GM04503 (cell line): ENCODE data around the gene EEPD1.
"Not testable (repeated sequence)": the region's sequence is repeated elsewhere in the genome, so short reads cannot be mapped to it uniquely, and the experiment has no call there.

Experiments used
- DNase-seq: peaks from one replicate; pipeline ENCODE4 v3.0.0-alpha.2; 2012; ENCODE audit warnings: low read depth

The EEPD1 gene

GRCh38 chr7:36128448-36129047, 24.5 kb upstream of the EEPD1 start:
- peak; percentile 71 for DNase-seq

- DNase-seq, result no peak
These were observed 24.0 kb upstream of the EEPD1 start for GRCh38 chr7:36129048-36129534.

DNA sequence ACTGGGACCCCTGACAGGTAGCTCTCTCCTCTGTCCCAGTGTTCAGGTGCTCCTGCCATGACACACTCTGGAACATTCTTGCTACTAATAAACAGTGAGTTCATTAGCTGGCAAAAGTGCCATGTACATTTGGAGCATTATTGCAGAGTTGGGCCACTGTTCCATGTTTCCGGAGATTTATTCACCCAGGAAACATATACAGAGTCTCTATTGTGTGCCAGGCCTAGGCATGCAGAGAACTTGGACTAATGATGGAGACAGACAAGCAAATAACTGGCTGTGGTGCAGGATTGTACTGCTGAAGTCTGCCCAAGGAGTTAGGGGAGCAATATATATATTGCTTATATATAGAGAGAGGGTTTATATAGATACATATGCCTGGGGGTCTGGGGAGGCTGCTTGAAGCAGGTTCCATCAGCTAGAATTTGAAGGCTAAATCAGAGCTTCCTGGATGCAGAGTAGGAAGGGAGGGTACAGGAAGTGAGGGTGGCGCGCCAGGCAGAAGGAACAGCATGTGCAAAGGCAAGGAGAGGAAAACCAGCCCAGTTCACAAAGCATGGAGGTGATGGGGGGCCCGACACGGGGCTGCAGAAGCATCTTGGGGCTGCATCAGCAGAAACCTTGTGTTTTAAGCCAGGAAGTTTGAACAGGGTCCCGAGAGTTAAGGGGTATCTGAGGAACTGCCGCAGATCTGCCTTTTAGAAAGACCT, 22.7 kb upstream of the EEPD1 start:
- no peak for DNase-seq

- no peak for DNase-seq
These were observed 22.0 kb upstream of the EEPD1 start for GRCh38 chr7:36131026-36131425.

DNA sequence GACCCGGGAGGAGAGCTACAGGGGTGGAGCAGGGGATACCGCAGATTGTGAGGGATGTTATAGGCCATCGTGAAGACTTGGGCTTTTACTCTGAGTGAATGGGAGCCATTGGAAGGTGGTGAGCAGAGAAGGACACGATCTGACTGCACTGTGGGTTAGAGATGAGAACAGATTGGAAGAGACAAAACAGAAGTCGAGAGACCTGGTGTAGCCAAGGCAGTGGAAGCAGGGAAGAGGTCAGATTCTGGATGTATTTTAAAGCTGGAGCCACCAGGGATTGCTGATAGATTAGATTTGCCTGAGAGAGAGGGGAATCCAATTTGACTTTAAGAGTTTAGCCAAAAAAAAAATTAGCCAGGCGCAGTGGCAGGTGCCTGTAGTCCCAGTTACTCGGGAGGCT, 21.6 kb upstream of the EEPD1 start:
- no peak for DNase-seq

GRCh38 chr7:36132012-36132411, 21.0 kb upstream of the EEPD1 start:
- DNase-seq, result no peak

DNA sequence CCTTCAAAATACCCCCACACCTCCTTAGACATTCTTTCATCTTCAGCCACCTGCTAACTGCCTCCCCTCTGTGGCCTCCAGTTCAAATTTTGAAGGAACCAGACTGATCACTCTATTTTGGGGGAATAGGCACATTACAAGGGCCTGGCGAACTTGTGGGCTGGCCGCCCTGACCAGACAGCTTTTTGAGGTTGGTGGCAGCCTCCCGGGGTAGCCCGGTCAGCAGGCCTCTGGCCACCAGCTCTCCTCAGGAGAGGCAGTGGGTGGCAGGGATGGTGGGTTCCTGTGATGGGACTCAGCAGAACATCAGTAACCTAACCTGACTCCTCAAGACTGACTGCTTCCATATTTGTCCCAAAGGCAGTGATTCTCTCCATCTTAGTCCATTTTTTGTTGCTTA, 17.4 kb upstream of the EEPD1 start:
- no peak for DNase-seq

- DNase-seq, result no peak
These were observed 15.8 kb upstream of the EEPD1 start for GRCh38 chr7:36137258-36137657.

GRCh38 chr7:36137754-36138153, 15.3 kb upstream of the EEPD1 start:
- no peak for DNase-seq

DNA sequence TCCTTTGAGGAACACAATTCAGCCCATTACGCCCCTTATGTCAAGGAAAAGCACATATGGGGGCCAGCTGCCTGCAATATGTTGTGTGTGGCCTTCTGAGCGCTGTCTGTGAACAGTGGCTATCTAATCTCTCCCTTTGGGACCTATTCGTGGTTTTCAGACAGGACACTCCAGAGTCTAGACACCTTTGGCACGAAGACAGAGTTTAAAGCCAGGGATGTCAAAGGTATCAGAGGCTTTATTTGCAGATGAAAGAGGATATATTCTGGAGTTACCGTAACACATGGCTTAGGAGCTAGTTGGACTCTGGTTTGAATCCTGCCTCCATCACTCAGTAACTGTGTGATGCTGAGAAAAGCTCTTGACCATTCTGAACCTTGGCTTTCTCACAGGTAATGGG, 14.8 kb upstream of the EEPD1 start:
- DNase-seq, result no peak

DNA sequence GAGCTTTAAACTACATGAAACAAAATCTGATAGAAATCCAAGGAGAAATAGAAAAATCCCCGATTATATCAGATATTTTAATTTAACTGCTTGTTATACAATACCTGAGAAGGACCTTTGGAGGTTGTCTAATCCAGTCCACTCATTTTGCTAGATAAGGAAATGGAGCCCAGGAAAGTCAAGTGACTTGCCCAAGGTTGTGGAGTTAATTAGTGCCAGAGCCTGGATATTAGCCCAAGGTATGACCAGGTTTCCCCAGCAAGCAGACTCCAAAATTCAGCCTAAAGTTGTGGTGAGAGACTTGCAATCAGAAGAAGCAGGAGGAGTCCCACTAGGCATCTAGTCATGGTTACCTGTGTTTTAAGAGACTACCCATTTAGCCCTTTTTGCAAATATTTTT, 11.7 kb upstream of the EEPD1 start:
- no peak for DNase-seq

DNA sequence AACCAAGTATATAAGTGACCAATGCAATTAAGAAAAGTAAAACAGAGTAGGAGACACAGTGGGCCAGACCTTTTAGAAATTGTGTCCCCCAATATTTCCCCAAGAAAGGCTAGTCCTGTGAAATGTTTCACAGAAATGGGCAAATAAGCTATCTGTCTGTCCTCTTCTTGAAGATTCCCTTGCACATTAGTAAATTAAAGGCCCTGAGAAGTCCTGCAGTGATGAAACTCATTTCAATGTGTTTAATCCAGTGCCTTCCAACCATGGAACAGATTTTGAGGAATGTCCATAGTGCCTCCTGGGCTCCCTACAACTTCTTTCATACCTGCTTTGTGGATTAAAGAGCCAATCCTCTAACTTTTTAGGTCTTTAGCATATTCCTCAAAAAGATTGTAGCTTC, 11.2 kb upstream of the EEPD1 start:
- DNase-seq, result no peak

GRCh38 chr7:36144189-36144588, 8.9 kb upstream of the EEPD1 start:
- no peak for DNase-seq

- no peak for DNase-seq
These were observed 7.4 kb upstream of the EEPD1 start for GRCh38 chr7:36145686-36146085.

DNA sequence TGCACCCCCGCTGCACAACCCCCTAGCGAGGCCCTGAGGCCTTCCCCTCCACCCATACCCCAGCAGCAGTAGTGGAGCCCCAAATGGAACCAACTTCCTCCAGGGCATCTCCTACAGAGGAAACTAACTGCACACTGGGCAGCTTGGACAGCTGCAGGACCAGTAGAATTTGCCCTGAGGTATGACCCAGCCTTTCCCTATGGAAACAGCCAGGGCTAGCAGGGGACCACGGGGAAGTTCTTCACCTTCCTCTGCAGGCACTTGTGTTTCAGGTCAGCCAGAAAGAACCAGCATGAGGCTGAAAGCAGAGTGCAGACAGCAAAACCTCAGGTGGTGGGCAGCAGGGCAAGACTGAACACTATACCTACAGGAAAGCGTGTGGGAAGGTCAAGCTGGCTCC, 5.7 kb upstream of the EEPD1 start:
- no peak for DNase-seq

DNA sequence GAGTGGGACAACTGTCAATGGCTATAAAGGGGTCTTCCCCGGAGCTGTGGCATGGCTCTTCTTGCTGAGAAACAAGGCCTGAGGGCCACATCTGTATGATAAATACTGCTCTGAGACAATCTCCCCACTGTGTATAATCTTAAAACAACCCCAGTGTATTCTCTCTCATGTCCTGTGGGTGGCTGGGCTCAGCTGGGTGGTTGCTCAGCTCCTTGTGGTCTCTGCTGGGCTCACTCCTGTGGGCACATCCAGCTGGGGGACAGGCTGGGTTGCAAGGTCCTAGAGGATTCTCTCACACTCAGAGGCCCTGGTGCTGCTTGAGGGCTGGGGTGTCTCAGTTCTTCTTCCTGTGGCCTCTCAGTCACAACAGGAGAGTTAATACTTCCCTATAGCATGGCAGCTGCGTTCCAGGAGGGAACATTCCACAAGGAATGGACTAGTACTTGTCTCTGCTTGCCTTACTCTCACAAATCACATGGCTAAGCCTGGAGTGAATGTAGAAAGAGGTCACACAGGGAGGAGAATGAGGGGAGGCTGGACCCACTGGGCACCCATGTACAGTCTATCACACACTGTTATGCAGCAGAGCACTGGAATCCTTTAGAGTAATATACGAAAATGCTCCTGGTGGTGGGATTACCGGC, 4.5 kb upstream of the EEPD1 start:
- DNase-seq, result no peak

GRCh38 chr7:36149240-36149639, 3.8 kb upstream of the EEPD1 start:
- not testable (repeated sequence) for DNase-seq

DNA sequence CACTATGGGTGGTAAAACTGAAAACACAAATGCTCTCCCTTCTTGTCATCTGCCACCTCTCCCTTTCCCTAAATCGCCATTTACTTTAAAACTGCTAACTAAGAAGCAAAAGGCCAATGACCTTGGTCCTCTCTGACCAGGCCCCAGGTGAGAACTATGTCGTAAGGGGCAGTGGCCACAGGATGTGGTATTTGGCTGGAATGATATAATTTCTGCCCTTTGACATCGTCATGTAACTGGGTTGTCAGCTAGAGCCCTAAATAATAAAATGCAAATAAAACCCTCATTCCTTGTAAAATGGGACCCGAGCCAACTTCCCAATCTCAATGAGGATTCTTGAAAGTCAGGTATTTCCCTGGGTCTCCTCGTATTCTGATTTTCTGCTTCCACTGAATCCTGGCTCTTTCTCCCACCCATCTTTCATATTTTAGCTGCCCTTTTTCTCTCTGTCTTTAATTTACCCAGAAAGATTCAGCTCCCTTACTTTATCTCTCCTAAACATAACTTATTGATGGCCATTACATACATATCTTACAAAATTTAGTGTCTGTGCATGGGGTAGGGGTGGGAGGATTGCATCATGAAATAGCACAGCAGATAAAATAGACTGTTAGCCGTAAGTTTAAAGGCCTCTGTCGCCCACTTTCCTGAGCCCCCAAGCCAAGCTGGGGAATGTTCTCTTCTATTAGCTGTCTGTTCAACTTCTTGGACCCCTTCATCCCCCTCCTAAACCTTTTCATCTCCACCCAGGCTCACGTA, 3.2 kb upstream of the EEPD1 start:
- no peak for DNase-seq

DNA sequence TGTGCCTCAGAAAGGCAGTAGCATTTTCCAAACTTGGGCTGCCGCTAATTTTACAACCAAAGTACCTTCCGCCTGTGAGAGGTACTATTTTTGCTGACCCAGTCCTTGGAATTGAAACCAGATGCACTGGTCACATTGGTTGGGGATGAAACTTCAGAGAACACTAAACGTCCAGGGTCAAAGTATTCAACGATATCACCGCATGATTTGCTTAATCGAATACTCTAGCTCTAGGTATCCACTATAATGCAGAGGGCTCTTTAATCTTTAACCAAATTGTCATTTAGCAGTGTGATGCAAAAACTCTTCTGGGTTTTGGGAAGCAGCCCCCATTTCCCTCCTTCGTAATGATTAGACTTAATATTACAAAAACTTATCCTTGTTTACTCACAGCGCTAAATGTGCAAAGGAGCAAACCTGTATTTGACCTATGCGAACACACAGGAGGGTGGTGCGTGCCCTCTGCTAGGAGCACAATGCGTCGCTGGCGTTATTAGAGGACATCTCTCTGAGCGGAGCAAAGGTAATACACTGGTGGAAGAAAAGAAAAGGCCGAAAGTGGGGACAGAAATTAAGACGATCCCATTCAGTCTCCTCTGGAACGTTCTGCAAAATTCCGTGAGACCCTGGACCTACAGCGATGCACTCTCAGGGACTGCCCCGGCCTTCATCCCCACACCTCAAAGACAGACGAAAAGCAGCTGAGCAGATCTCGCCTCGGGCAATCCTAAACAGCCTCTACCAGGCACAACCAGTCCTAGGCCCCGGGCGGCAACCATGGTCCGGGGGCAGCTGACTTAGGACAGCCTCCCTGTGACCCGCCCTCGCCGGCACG, 916 bp upstream of the EEPD1 start:
- no peak for DNase-seq

DNA sequence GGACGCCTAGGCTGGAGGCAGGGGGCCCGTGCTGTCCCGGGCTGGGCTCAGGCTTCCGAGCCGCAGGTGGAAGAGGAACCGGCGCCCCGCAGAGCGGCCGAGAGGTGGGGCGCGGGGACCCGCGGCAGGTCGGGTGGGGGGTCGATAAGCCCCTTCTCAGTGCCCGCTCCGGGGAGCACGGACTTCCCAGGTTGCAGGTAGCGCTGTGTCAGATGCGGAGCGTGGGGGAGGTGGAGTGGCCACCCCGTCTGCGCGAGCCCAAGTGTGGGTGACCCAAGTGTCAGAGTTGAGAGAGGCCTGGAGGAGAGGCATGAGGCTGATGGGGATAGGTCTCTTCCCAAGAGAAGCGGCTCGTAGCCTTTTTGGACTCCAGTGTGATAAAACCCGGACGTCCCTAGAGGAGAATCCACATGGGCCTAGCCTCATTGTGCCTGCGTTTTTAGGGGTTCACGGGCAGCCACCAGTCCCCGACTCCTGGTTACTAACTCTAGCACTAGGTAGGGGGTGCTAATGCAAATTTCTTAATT, 580 bp downstream of the EEPD1 start:
- DNase-seq, result no peak
